ENCODE data around the gene ARL14EP. TPM values are rescaled to one million over a fixed set of nuclear protein-coding genes. Genes with fewer than 3 reads are reported as not detected.

Gene ARL14EP
- polyA plus RNA-seq, 1 experiment = 47.2 TPM

DNA sequence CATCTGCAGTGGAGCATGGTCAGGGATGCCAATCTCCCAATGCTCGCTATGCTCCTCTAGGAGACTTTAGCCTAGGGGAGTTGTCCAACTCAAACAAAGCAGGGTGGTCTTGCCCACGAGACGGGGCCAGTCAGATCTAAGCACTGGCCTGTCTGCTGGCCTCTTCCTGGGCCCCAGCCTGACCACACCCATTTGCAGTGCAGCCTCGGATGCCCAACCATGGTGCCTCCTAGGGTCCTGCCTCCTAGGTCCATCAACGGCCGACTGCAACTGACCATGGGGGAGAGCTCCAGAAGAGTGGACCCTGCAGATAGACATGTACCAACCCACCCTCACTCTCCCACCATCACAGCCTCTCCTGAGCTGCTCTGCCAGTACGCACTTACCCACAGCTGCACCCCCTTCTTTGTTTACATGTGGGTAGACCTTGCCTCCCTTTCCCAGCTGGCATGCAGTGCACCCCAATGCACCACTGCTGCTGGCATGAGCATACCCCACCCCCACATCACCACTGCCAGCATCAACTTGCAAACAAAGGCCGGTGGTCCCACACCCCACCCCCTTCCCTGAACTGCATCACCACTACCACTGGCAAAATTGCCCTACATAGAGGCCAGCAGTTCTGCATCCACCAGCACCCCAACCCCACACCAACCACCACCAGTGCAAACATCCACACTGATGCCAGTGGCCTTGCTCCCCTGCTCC, 27.6 kb upstream of the ARL14EP start:
- ChIA-PET POLR2A (no interaction called here), CTCF (no interaction called here)
- TF ChIP-seq, protein P1, sequence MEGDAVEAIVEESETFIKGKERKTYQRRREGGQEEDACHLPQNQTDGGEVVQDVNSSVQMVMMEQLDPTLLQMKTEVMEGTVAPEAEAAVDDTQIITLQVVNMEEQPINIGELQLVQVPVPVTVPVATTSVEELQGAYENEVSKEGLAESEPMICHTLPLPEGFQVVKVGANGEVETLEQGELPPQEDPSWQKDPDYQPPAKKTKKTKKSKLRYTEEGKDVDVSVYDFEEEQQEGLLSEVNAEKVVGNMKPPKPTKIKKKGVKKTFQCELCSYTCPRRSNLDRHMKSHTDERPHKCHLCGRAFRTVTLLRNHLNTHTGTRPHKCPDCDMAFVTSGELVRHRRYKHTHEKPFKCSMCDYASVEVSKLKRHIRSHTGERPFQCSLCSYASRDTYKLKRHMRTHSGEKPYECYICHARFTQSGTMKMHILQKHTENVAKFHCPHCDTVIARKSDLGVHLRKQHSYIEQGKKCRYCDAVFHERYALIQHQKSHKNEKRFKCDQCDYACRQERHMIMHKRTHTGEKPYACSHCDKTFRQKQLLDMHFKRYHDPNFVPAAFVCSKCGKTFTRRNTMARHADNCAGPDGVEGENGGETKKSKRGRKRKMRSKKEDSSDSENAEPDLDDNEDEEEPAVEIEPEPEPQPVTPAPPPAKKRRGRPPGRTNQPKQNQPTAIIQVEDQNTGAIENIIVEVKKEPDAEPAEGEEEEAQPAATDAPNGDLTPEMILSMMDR (IDR thresholded peaks at IDR 0.05; ENCODE audit: low read depth, low read length) = no peak
- no peaks in the 10 kb centered on the region for H3K9me3 ChIP-seq (ENCODE audit: control insufficient read depth, insufficient read depth, low read length)
- no peak for DNase-seq (ENCODE audit: low read depth, low spot score)
- no peak overlapping the region for H3K27ac ChIP-seq (ENCODE audit: low read depth, low read length)
- no peaks in the 10 kb centered on the region for H3K27me3 ChIP-seq (ENCODE audit: control insufficient read depth, insufficient read depth, low read length)
- H3K4me3 ChIP-seq (ENCODE audit: low read depth, low read length) = no peak overlapping the region

DNA sequence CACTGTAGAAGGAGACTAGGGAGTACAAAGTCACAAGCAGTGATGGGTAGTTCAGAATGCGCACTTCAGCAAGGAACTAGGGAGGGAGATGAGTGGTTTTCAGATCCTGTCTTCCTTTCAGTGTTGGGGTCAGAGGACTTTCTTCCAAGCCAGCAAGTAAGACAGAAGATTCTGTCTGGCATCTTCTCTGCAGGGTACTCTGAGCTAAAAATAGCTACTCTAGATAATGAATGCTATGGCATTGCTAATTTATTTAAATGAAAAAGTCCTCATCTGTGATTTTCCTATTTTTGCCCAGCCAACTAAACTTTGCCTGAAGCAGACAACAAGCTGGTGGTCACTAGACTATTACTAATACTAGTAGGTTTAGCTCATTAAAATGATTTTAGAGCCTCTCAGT, 18.3 kb upstream of the ARL14EP start:
- POLR2A ChIA-PET = no interaction called here
- TF ChIP-seq, protein P1 (IDR thresholded peaks at IDR 0.05; ENCODE audit: low read depth, low read length) = no peak
- no peak for DNase-seq (ENCODE audit: low read depth, low spot score)
- CTCF ChIA-PET = no interaction called here
- Histone ChIP-seq H3K9me3 (ENCODE audit: control insufficient read depth, insufficient read depth, low read length) (no peaks in the 10 kb centered on the region), H3K27ac (ENCODE audit: low read depth, low read length) (no peak overlapping the region), H3K27me3 (ENCODE audit: control insufficient read depth, insufficient read depth, low read length) (no peaks in the 10 kb centered on the region), H3K4me3 (ENCODE audit: low read depth, low read length) (no peak overlapping the region)

DNA sequence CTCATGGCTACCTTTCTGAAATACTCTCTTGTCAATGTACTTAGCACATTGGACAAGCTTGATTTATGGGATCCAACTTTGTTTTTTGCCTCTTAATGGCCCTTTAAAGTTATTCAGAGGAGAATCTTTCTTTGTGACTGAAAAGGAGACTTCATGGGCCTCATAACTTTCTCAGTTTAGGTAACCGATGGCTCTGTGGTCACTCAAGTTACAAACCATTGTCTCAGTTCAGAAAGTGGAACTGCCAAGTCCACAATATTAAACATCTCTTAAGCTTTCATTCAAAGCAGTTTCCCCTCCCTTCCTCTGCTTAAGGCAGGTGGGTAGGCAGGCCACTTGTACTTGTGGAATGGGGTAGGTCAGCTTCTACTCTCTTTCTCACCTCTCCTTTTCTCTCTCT, 12.3 kb upstream of the ARL14EP start:
- DNase-seq (ENCODE audit: low read depth, low spot score) = no peak
- Histone ChIP-seq H3K27ac (ENCODE audit: low read depth, low read length) (no peak overlapping the region), H3K9me3 (ENCODE audit: control insufficient read depth, insufficient read depth, low read length) (no peaks in the 10 kb centered on the region), H3K4me3 (ENCODE audit: low read depth, low read length) (no peak overlapping the region), H3K27me3 (ENCODE audit: control insufficient read depth, insufficient read depth, low read length) (no peaks in the 10 kb centered on the region)
- CTCF ChIA-PET = no interaction called here
- TF ChIP-seq, protein P1 (IDR thresholded peaks at IDR 0.05; ENCODE audit: low read depth, low read length) = no peak
- POLR2A ChIA-PET = no interaction called here

DNA sequence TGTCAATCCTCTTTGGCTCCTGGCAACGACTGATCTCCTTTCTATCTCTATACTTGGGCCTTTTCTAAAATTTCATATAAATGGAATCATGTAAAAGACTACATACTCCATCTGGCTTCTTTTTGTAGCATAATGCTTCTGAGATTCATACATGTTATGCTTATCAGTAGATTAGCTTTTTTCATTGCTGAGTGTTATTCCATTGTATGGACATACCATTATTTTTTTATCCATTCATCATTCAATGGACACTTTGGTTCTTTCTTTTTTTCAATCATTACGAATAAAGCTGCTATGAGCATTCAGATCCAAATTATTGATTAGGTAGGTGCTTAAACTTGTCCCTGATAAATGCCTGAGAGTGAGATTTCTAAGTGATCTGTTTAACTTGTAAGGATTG, 11.7 kb upstream of the ARL14EP start:
- DNase-seq (ENCODE audit: low read depth, low spot score) = no peak
- CTCF ChIA-PET = no interaction called here
- POLR2A ChIA-PET = no interaction called here

DNA sequence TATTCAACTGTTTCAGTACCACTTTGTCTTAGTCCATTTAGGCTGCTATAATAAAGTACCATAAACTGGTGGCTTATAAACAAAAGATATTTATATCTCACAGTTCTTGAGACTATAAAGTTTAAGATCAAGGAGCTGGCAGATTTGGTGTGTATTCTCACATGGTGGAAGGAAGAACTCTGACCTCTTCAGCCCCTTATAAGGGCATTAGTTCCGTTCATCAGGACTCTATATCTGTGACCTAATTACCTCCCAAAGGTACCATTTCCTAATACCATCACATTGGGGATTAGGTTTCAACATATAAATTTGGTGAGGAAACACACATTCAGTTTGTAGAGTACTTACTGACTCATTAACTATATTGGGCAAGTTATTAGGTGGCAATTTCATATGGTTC, 10.7 kb upstream of the ARL14EP start:
- no peak overlapping the region for H3K27ac ChIP-seq (ENCODE audit: low read depth, low read length)
- no peaks in the 10 kb centered on the region for H3K9me3 ChIP-seq (ENCODE audit: control insufficient read depth, insufficient read depth, low read length)
- TF ChIP-seq, protein P1 (IDR thresholded peaks at IDR 0.05; ENCODE audit: low read depth, low read length) = no peak
- CTCF ChIA-PET = no interaction called here
- no peak for DNase-seq (ENCODE audit: low read depth, low spot score)
- H3K27me3 ChIP-seq (ENCODE audit: control insufficient read depth, insufficient read depth, low read length) = no peaks in the 10 kb centered on the region
- H3K4me3 ChIP-seq (ENCODE audit: low read depth, low read length) = no peak overlapping the region
- POLR2A ChIA-PET = no interaction called here

More for the DNA sequence above, 11.7 kb upstream of the ARL14EP start:
- no peak overlapping the region for H3K4me3 ChIP-seq (ENCODE audit: low read depth, low read length)
- H3K9me3 ChIP-seq (ENCODE audit: control insufficient read depth, insufficient read depth, low read length) = no peaks in the 10 kb centered on the region
- no peak overlapping the region for H3K27ac ChIP-seq (ENCODE audit: low read depth, low read length)
- TF ChIP-seq, protein P1 (IDR thresholded peaks at IDR 0.05; ENCODE audit: low read depth, low read length) = no peak
- no peaks in the 10 kb centered on the region for H3K27me3 ChIP-seq (ENCODE audit: control insufficient read depth, insufficient read depth, low read length)

All from AG04450 (cell line).